GM19351 (cell line): ENCODE data around the gene WDR83.
"Not testable (repeated sequence)": the region's sequence is repeated elsewhere in the genome, so short reads cannot be mapped to it uniquely, and the experiment has no call there.

Experiments
- ATAC-seq: cut with Tn5 transposase; IDR thresholded peaks from one replicate; pipeline ENCODE4 v1.9.1; 2021; ENCODE audit warnings: mild to moderate bottlenecking, moderate library complexity; ENCODE audit not compliant: unreplicated experiment

The WDR83 gene

DNA sequence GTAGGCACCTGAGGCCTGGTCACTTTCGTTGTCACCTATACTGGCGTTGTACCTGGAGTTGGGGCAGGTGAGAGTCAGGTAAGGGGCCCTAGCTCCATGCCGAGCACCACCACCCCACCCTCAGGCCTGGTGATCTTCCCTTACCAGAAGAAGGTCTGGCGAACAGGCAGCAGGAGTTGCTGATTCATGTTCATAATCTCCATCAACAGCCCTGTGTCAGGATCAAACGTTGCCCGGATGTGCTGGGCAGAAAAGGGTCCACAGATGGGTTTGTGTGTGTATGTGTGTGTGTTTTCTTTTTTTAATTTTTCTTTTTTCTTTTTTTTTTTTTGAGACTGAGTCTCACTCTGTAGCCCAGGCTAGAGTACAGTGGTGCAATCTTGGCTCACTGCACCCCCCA lies 14.4 kb upstream of the WDR83 start:
- ATAC-seq, result no peak

DNA sequence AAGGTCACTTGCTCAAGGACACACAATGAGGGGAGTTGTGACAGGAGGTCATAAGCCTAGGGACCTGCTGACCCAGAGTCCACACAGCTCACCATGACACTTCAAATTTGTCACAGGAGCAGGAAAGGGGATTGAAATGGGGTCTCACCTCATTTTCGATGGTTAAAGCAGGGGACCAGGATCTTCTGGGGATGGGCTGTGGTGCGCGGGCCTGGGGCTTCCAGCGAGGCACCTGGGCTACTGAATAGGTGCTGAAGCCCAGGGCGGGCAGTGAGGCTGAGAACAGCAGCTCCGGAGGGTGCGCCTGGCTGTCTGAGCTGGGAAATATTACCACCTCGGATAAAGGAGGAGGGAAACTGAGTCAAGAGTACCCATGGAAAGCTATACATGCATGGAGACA lies 11.1 kb upstream of the WDR83 start:
- ATAC-seq, result no peak

DNA sequence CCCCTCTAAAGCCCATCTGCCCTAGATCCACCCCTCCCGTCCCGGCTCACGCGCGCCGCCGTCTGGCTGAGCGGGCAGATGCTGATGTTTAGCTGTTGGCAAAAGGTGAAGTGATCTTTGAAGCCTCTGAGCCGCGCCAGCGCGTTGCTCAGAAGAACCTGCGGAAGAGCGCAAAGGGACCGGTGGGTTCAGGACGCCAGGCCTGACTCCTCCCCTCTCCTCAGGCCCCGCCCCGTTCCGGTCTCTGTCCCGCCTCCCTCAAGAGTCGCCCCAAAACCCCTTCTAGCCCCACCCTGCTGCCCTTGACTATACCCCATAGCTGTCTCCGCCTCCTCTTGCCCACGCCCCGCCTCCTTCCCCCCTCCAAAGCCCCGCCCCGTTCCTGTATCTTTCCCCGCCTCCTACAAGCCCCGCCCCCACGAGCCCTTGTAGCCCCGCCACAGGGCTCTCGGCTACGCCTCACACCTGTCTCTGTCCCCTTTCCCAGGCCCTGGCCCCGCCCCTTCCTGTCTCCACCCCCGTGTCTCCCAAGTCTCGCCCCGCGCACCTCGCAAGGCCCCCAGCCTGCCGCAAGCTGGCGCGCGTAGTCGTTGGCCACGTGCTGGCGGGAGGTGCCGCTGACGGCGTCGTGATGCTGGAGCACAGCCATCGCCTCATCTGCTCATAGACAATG lies 9.6 kb upstream of the WDR83 start:
- no peak for ATAC-seq

DNA sequence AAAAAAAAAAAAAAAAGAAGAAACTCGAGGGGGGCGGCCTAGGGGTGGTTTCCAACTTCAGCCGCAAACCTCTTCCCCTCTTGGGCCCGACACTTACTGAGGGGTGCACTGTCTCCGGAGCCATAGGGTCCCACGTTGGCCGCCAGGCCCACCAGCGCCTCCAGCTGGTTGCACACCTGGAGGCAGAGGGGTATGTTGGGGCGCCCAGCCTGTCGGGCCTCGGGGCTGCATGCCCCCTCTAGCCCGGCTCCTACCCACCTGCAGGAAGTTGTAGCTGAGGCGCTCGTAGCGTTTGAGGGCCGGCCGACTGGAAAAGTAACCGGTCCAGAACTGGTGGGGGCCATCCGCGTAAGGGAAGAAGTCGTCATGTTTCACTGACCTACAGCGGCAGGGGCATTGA lies 8.6 kb upstream of the WDR83 start:
- ATAC-seq, result no peak

DNA sequence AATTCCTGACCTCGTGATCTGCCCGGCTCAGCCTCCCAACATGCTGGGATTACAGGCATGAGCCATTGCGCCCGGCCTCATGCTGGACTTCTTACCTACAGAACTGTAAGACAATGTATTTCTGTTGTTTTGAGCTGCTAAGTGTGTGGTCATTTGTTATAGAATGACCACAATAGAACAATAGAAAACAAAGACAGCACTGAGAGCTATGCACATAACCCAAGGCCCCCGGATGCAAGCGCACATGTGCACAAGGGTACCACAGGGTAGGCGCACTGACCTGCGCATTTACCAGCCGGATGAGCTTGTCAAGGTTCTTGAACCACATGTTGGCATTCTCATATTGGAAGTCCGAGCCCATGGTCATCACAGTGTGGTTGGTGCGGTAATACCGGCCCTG lies 5.6 kb upstream of the WDR83 start:
- ATAC-seq, result no peak

DNA sequence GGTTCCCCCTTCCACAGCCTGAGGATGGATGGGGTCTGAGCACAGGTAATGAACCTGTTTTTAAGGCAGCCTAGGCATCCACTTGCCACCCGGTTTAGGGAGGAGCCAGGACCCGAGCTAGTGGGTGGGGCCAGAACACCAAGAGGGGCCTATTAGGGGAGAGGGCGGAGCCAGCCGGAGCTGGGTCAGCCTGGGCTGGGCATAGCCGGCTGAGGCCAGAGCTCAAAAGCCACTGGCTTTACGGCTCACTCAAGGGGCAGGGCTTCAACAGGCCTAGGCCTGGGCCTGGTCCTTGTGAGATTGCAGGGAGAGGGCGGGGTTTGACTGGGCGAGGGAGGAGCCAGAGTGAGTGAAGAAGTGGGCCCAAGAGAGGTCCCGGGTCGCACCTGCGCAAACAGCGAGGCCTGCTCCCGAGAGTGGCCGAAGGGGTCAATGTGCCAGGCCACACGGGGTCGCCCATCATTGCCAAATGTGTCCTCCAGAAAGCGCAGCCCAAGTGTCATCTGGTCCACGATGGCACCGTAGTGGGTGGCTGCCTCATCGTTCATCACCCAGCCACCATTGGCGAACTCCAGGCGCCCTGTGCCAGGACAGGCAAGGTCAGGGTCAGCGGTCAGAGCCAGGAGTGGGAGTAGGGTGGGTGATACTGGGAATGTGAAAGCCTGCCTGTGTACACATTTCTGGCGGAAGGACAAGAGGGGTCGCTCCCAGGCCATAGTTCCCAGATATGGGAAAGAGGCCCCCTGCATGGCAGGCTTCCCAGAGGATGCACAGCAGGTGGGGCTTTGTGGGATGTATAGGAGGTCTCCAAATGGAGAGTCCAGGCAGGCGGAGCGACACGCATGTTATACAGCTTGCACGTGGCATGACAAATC lies 2.0 kb upstream of the WDR83 start:
- ATAC-seq, result no peak

DNA sequence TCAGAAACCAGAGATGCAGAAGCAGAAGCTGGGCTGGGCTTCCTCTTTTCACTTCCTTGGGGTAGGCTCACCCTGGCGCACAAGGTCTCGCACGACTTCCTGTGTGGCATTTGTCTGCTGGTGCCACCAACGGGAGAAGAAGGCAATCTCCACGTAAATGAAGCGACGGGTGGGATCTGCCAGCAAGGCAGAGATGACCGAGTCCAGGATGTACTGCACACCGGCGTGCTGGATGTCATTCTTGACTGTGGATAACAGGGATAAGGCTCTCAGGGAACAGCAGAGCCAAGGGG lies 1.4 kb upstream of the WDR83 start:
- ATAC-seq, result no peak

DNA sequence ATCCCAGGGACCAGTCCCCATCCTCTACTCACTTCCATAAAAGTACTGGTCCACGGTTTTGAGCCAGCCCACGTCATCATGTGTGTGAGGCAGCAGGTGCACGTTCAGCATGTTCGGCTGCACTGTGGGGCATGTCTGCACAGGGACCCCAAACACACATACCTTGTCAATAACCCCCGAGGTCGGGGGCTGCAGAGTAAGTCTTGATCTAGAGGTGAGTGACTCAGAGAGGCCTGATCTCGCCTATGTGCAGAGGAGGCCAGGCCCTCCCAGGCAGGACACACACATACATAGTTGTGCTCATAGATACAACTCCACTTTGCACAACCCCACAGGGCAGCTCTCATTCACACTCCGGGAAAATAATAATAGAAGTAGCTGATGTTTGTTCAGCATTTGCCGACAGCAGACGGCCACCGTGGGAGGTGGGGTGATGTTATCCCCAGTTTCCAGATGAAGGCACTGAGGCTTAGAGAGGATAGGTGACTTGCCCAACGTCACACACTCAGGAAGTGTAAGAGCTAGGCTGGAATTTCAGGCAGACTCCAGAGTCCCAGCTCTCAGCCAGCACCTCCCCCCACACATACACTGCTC lies 839 bp upstream of the WDR83 start:
- no peak for ATAC-seq

DNA sequence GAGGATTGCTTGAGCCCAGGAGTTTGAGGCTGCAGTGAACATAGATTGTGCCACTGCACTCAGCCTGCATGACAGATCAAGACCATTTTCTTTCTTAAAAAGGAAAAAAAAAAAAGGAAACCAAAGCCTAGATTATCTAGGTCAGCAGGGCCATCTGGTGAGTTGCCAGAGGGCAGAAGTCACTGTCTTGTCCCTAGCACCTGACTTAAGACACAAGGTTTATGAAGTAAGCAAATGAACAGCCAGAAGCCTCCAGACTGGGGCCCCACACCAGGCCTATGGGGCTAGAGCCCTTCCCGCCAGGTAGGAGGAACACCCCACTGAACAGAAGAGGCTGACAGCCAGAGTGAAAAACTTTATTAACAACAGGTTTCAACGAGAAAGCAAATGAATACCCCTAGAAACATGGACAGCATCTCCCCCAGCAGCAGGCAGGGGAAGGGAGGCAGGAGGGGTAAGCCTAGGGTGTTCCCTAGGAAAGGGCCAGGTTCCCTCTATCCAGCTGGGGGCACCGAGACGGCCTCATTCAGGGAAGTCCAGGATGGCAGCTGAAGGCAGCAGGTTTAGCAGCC lies 1.2 kb downstream of the WDR83 start:
- ATAC-seq, result no peak

DNA sequence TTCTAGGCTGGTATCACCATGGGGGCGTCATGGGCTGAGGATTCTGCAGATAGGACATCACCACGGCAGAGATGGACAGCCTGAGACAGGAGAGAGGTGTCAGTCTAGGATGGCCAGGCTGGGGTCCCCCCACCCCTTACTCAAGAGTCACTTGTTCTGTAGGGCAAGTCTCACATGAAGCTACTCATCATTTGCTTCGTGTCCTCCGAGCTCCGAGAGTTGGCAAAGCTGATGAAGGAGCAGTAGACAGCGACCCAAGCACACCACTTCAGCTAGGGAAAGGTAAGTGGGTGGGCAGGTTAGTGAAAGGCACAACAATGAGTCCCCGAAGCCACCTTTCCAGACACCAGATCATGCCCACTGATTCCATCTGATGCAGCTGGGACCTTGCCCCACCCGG lies 1.7 kb downstream of the WDR83 start:
- ATAC-seq, result no peak

DNA sequence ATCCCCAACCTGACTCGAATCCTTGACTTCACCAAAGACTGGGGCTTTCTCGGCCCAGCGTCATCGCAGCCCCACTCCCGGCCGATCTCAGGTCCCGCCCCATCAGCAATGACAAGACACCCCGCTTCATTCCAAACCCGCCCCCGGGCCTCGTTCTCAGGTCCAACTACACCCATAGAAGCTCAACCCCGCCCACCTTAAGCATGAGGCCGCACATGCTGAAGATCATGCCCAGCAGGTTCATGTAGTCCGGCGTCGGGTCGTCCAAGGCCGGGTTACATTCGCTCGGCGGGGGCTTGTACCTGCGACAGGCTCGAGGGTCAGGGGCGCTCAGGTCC lies 2.3 kb downstream of the WDR83 start:
- no peak for ATAC-seq

DNA sequence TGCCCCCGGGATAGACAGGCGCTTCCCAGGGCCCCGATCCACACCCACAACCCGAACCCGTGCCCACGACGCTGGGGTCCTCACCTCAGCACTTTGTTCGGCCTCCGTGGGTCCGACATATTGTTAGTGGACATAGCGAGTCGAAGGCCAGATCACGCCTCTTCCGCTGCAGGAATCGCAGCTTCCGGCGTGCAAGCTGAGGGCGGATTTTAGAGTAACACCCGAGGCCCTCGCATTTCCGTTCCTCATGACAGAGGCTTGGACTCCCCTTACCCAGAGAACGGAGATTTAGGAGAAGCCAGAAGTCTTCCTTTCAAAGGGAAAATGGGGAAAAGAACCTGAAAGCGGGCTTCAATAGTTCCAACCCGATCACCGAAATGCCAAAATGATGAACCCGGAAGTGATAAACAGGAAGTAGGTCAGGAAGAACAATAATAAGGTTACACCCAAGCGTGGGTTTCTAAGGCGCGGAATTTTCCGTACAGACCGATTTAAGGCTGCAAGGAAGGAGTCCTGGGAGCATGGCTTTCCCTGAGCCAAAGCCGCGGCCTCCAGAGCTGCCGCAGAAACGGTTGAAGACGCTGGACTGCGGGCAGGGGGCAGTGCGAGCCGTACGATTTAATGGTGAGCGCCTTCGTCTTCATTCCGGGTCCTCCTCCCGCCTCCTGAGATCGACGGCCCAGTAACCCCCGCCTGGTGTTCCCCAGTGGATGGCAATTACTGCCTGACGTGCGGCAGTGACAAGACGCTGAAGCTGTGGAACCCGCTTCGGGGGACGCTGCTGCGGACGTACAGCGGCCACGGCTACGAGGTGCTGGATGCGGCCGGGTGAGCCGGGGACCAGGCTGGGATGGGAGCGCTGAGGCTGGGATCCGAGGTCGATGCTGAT lies 2.9 kb downstream of the WDR83 start:
- no peak for ATAC-seq

DNA sequence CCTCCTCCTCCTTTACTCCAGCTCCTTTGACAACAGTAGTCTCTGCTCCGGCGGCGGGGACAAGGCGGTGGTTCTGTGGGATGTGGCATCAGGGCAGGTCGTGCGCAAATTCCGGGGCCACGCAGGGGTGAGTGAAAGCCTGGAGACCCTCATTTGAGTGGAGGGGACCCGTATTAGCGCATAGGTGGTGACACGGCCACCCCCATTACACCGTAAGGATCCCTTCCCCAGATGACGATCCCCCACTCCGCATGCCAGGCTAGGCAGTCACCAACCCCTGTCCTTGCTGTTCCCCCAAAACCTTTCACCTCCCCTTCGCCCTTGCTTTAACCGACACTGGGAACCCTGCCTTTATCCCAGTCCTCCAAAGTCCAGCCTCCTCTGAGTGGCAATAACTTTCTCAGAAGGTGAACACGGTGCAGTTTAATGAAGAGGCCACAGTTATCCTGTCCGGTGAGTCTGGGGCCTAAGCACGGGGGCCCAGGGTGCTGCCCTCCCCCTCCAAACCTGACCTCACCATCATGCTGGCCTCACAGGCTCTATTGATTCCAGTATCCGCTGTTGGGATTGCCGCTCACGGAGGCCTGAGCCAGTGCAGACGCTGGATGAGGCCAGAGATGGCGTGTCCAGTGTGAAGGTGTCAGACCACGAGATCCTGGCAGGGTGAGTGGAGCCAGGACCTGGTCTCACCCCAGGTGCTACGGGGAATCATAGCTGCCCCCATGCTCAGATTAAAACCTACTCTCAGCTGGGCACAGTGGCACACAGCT lies 3.7 kb downstream of the WDR83 start:
- no peak for ATAC-seq

DNA sequence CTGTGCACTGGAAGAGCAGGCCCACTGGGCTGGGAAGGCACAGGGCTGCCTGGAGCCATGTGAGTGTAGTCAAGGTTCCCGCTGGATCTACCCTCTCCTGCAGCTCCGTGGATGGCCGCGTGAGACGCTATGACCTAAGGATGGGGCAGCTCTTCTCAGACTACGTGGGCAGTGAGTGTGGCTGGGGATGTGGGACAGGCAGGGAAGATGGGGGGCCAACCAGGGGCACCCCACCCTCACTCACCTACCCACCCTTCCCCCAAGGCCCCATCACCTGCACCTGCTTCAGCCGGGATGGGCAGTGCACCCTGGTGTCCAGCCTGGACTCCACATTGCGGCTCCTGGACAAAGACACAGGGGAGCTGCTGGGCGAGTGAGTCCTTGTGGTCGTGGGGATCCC lies 6.1 kb downstream of the WDR83 start:
- ATAC-seq, result no peak

DNA sequence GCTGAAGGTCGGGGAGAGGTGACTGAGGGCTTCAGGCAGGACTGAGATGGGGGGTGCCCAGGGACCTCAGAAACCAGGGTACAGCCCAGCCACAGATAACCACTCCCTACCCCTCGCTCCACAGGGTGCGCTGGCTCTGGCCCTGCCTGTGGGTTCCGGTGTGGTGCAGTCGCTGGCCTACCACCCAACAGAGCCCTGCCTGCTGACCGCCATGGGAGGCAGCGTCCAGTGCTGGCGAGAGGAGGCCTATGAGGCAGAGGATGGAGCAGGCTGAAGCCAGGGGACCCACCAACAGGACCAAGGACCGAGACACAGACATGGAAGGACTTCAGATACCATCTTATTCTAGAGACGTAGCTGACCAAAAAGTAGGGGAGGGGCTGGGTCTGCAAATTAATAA lies 8.8 kb downstream of the WDR83 start:
- no peak for ATAC-seq

DNA sequence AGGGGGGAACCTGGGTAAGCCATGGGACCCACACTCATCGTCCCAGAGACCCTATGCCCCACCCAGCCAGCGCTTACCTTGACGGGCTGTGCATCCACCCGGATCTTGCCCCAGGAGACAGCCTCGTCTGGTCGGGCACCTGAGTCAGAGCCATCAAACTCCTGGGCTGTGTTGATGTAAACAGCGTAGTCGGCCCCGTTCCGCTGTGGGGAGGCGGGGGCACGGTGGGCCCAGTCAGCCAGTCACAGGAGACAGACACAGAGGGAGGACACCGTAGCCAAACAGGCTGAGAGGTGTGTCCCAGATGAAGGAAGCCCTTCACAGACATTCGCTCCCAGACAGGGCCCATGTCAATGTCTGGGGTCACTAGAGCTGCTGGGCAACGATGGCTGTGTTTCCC lies 9.3 kb downstream of the WDR83 start:
- ATAC-seq, result no peak

DNA sequence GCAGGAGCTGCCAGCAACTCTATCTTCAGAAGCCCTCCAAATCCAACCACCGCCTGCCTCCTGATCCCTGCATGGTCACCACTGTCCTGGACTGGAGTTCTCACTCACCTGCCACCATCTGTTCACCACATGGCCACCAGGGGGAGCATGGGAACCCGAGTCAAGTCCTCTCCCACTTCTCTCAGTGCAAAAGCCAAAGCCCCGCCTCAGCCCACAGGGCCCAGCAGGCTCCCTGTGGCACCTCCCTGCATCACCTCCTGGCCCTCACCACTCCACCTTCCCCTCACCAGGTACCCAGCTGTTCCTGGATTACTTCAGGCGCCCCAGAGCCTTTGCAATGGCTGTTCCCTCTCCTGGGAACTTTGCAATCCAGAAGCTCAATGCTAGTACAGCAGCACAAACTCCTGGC lies 9.8 kb downstream of the WDR83 start:
- no peak for ATAC-seq

DNA sequence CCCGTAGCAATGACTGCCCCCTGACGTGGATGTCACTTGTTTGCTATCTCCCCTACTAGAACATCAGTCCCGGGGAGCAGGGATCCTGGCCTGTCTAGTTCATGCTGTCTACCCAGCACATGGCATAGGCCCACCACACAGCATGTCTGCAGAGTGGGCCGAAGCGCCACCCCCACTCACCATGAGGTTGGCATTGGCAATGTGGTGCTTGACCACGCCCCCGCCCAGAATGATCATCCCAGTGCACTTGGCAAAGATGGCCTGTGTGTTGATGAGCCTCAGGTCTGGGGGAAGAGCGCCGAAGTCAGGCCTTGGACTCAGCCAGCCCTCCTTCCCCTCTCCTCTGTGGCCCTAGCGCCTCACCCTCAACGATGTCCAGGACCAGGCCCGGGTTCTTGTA lies 10.3 kb downstream of the WDR83 start:
- ATAC-seq, result no peak

DNA sequence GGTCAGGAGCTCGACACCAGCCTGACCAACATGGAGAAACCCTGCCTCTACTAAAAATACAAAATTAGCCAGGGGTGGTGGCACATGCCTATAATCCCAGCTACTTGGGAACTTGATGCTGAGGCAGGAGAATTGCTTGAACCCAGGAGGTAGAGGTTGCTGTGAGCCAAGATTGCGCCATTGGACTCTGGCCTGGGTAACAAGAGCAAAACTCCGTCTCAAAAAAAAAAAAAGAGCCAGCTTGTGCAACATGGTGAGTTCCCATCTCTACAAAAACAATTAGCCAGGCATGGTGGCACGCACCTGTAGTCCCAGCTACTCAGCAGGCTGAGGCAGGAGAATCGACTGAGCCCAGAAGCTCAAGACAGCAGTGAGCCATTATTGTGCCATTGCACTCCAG lies 11.4 kb downstream of the WDR83 start:
- not testable (repeated sequence) for ATAC-seq

DNA sequence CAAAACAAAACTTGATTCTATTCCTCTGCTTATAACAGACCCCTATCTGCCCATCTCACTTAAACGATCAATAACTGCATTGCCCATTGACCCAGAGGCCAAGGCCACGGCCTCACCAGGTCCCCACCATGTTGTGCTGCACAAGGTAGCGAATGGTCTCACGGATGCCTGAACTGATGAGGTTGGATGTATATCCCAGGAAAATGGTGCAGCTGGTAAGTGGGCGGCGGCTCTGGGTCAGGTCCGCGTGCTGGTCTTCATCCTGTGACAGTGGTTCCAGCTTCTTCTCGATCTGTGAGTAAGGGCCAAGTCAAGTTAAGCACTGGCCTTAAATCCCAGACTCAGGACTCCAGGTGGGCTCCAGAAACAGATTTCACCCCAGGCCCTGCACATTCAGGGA lies 13.4 kb downstream of the WDR83 start:
- ATAC-seq, result no peak
